Calu3 (cell line): Measurements from ENCODE around the gene PDCD6IP. TPM values are rescaled to one million over a fixed set of nuclear protein-coding genes. Genes with fewer than 3 reads are reported as not detected.

ENCODE experiments used
- BruUV-seq: library from RNA; stranded (reverse); fragments of 400-500 nt; replicated peaks from 2 replicates; lab custom pipeline; 2021; lab: Mats Ljungman, UMichigan
- CTCF ChIA-PET: fragments of 300-600 bp; sonication (Branson Sonifier 250); formaldehyde crosslinking; loops from one replicate; lab custom pipeline; 2022; ENCODE audit warnings: antibody characterized with exemption; lab: Charles Lee
- DNase-seq: peaks from one replicate; pipeline ENCODE4 v3.0.0; 2022
- H3K27ac Mint-ChIP-seq: one replicate; pipeline ENCODE4 v1.8.0; 2022; ENCODE audit warnings: mixed read lengths; ENCODE audit not compliant: unreplicated experiment
- H3K27me3 Mint-ChIP-seq: one replicate; pipeline ENCODE4 v1.8.0; 2022; ENCODE audit warnings: mixed read lengths; ENCODE audit not compliant: unreplicated experiment
- H3K36me3 Mint-ChIP-seq: one replicate; pipeline ENCODE4 v1.8.0; 2022; ENCODE audit warnings: mild to moderate bottlenecking, moderate library complexity, mixed read lengths; ENCODE audit not compliant: insufficient read depth, unreplicated experiment
- H3K4me1 Mint-ChIP-seq: one replicate; pipeline ENCODE4 v1.8.0; 2022; ENCODE audit warnings: mild to moderate bottlenecking, low read depth, mixed read lengths; ENCODE audit not compliant: unreplicated experiment
- H3K4me3 Mint-ChIP-seq: one replicate; pipeline ENCODE4 v1.8.0; 2022; ENCODE audit warnings: mild to moderate bottlenecking, low read depth, moderate library complexity, mixed read lengths; ENCODE audit not compliant: unreplicated experiment
- H3K9me3 Mint-ChIP-seq: one replicate; pipeline ENCODE4 v1.8.0; 2022; ENCODE audit warnings: low read depth, mixed read lengths; ENCODE audit not compliant: unreplicated experiment
- CTCF ChIP-seq: fragments of 200-600 bp; IDR thresholded peaks from one replicate; pipeline ENCODE4 v1.8.0; 2022; ENCODE audit warnings: antibody characterized with exemption; ENCODE audit not compliant: unreplicated experiment
- intact Hi-C: fragments of 100-400 bp; cut with micrococcal nuclease; formaldehyde crosslinking; loops from one replicate; pipeline ENCODE4 v1.10.0; 2022; ENCODE audit not compliant: unreplicated experiment
- total RNA-seq: library from RNA; stranded (reverse); gene quantifications from 2 replicates; pipeline ENCODE4 v1.2.3, GENCODE V29; 2022

Gene PDCD6IP
- total RNA-seq, 1 experiment from 2014 or later = 213 TPM

GRCh38 chr3:33807191-33807590, 8.8 kb downstream of the PDCD6IP start:
- TF ChIP-seq CTCF = no peak
- no peak for DNase-seq
- no peak overlapping the region for H3K27ac Mint-ChIP-seq
- H3K27me3 Mint-ChIP-seq = no peaks in the 10 kb centered on the region
- peaks cover 41% of the 10 kb centered on the region for H3K4me1 Mint-ChIP-seq
- intact Hi-C loops = no loop called here
- CTCF ChIA-PET = no interaction called here
- no peak overlapping the region for H3K4me3 Mint-ChIP-seq
- BruUV-seq = no TSS peak
- peaks cover 21% of the 10 kb centered on the region for H3K36me3 Mint-ChIP-seq
- peaks cover 4% of the 10 kb centered on the region for H3K9me3 Mint-ChIP-seq

- peaks cover 32% of the 10 kb centered on the region for H3K4me1 Mint-ChIP-seq
- BruUV-seq = no TSS peak
- DNase-seq = no peak
- no peak overlapping the region for H3K27ac Mint-ChIP-seq
- intact Hi-C loops = no loop called here
- CTCF ChIA-PET = no interaction called here
- TF ChIP-seq CTCF = no peak
- peaks cover 18% of the 10 kb centered on the region for H3K36me3 Mint-ChIP-seq
- no peaks in the 10 kb centered on the region for H3K27me3 Mint-ChIP-seq
- H3K9me3 Mint-ChIP-seq = peaks cover under 1% of the 10 kb centered on the region
- H3K4me3 Mint-ChIP-seq = no peak overlapping the region
These were observed 10.1 kb downstream of the PDCD6IP start for GRCh38 chr3:33808559-33808958.

- H3K9me3 Mint-ChIP-seq = no peaks in the 10 kb centered on the region
- CTCF ChIA-PET = interaction anchor here (0.7 kb wide), 1 partner anchor 1374 kb away, joined by 4 read pairs; no protein-coding TSS in a partner anchor
- no peak overlapping the region for H3K4me3 Mint-ChIP-seq
- no peak for TF ChIP-seq CTCF
- BruUV-seq = no TSS peak
- no peak overlapping the region for H3K27ac Mint-ChIP-seq
- peaks cover 11% of the 10 kb centered on the region for H3K36me3 Mint-ChIP-seq
- intact Hi-C loops = no loop called here
- no peaks in the 10 kb centered on the region for H3K27me3 Mint-ChIP-seq
- no peak for DNase-seq
- H3K4me1 Mint-ChIP-seq = peaks cover 23% of the 10 kb centered on the region
These were observed 12.1 kb downstream of the PDCD6IP start for GRCh38 chr3:33810545-33810944.

GRCh38 chr3:33821989-33822388, 23.6 kb downstream of the PDCD6IP start:
- no peak for DNase-seq
- Mint-ChIP-seq H3K36me3 (peaks cover 19% of the 10 kb centered on the region), H3K9me3 (no peaks in the 10 kb centered on the region), H3K27ac (no peak overlapping the region), H3K4me3 (no peak overlapping the region), H3K4me1 (no peaks in the 10 kb centered on the region), H3K27me3 (no peaks in the 10 kb centered on the region)
- TF ChIP-seq CTCF = no peak
- CTCF ChIA-PET = no interaction called here
- intact Hi-C loops = no loop called here
- no TSS peak for BruUV-seq
